Right lobe of liver (tissue), 4 donors: ENCODE data around the gene MSGN1.

Source experiments
- POLR2A ChIP-seq: fragments of 450-650 bp; IDR thresholded peaks from one replicate; pipeline ENCODE4 v1.6.1; 2017; ENCODE audit warnings: antibody characterized with exemption, mild to moderate bottlenecking
- TF ChIP-seq, protein P1 (sequence below), 4 donors: fragments of 200-600 bp in 3 of 4; fragments of 450-650 bp in 1 of 4; IDR thresholded peaks; one replicate each; pipeline versions ENCODE4 v1.5.1 to v1.8.0; 2016 to 2022; ENCODE audit warnings: antibody characterized with exemption in 4 of 4, mild to moderate bottlenecking in 2 of 4
- donor health status: DM: no; HTN: no; CAD: no.
- donor health status: DM: no; HTN: no; CAD: no.
- donor health status: DM: no; HTN: yes; CAD: no.

DNA sequence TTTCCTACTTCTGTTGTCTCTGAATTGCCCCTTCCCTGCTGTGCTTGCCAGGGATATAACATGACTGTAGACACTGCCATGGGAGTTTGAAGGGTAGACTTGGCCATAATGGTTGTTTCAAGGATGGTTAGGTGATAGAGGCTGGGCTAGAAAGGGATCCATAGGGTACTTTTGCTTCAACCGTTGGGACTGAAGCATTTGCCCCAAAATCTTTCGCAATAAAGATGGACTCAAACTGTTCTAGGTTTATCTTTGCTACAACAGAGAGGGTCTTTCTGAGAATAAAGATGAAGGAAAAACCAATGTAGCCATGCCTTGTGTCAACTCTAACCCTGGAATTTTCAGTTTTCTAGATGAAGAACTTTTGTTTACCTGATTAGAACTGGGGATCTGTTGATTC lies 27.2 kb downstream of the MSGN1 start:
- TF ChIP-seq, protein P1, sequence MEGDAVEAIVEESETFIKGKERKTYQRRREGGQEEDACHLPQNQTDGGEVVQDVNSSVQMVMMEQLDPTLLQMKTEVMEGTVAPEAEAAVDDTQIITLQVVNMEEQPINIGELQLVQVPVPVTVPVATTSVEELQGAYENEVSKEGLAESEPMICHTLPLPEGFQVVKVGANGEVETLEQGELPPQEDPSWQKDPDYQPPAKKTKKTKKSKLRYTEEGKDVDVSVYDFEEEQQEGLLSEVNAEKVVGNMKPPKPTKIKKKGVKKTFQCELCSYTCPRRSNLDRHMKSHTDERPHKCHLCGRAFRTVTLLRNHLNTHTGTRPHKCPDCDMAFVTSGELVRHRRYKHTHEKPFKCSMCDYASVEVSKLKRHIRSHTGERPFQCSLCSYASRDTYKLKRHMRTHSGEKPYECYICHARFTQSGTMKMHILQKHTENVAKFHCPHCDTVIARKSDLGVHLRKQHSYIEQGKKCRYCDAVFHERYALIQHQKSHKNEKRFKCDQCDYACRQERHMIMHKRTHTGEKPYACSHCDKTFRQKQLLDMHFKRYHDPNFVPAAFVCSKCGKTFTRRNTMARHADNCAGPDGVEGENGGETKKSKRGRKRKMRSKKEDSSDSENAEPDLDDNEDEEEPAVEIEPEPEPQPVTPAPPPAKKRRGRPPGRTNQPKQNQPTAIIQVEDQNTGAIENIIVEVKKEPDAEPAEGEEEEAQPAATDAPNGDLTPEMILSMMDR (IDR thresholded peaks at IDR 0.05): no peak
- TF ChIP-seq POLR2A: no peak
